HepG2 (cell line): ENCODE data around the gene DIPK1A. TPM values are rescaled to one million over a fixed set of nuclear protein-coding genes. Genes with fewer than 3 reads are reported as not detected.

Source experiments
- ATF7 ChIP-seq, 2 experiments: fragments of 450-650 bp in 1 of 2; sonication (generic) in 1 of 2; formaldehyde crosslinking in 1 of 2; IDR thresholded peaks; 2 replicates each; pipeline versions ENCODE4 v1.4.0 to v1.6.1; 2016 to 2020; ENCODE audit warnings: antibody characterized with exemption in 1 of 2, mild to moderate bottlenecking in 1 of 2, missing genetic modification reagents in 1 of 2
- BRCA1 ChIP-seq: sonication (generic); formaldehyde crosslinking; IDR thresholded peaks from 2 replicates; pipeline ENCODE4 v1.4.0; 2020; ENCODE audit warnings: missing genetic modification reagents
- CCAR2 ChIP-seq: fragments of 200-400 bp; formaldehyde crosslinking; optimal IDR thresholded peaks from 2 replicates; pipeline ENCODE3; 2018; ENCODE audit warnings: low read depth, mild to moderate bottlenecking, low read length, moderate library complexity
- CEBPG ChIP-seq: IDR thresholded peaks from 2 replicates; pipeline ENCODE4 v1.6.1; 2016
- CHD2 ChIP-seq: IDR thresholded peaks from 2 replicates; pipeline ENCODE4 v1.6.1; 2011; ENCODE audit warnings: low read depth, low read length, improper control_type of control experiment
- FOXJ3 ChIP-seq: sonication (generic); formaldehyde crosslinking; IDR thresholded peaks from 2 replicates; pipeline ENCODE4 v1.4.0; 2020; ENCODE audit warnings: missing genetic modification reagents, mild to moderate bottlenecking, borderline replicate concordance
- FOXP1 ChIP-seq, 2 experiments: fragments of 450-650 bp in 1 of 2; IDR thresholded peaks; 2 replicates each; pipeline ENCODE4 v1.6.1; 2017 to 2018; ENCODE audit warnings: antibody characterized with exemption in 1 of 2
- GATAD2A ChIP-seq: IDR thresholded peaks from 2 replicates; pipeline ENCODE4 v1.6.1; 2016
- GTF2F1 ChIP-seq: fragments of 150-350 bp; IDR thresholded peaks from 2 replicates; pipeline ENCODE4 v1.6.1; 2014; ENCODE audit warnings: low read length
- PCBP2 ChIP-seq: fragments of 200-400 bp; formaldehyde crosslinking; optimal IDR thresholded peaks from 2 replicates; pipeline ENCODE3; 2018; ENCODE audit warnings: low read length, low read depth; ENCODE audit not compliant: poor library complexity, severe bottlenecking
- PRDM4 ChIP-seq: sonication (generic); formaldehyde crosslinking; IDR thresholded peaks from 2 replicates; pipeline ENCODE4 v1.9.0; 2021; ENCODE audit warnings: missing genetic modification reagents, borderline replicate concordance
- PRPF4 ChIP-seq: fragments of 200-400 bp; formaldehyde crosslinking; IDR thresholded peaks from 2 replicates; pipeline ENCODE4 v1.6.1; 2016; ENCODE audit warnings: low read length, low read depth; ENCODE audit not compliant: poor library complexity, severe bottlenecking
- RARA ChIP-seq: IDR thresholded peaks from 2 replicates; pipeline ENCODE4 v1.6.1; 2016; ENCODE audit warnings: missing genetic modification reagents, missing compliant biosample characterization
- SYNCRIP ChIP-seq: fragments of 200-400 bp; formaldehyde crosslinking; IDR thresholded peaks from 2 replicates; pipeline ENCODE4 v1.6.1; 2018; ENCODE audit warnings: mild to moderate bottlenecking, low read depth, low read length; ENCODE audit not compliant: insufficient read depth
- ZNF589 ChIP-seq: sonication (generic); formaldehyde crosslinking; conservative IDR thresholded peaks from 2 replicates; pipeline ENCODE4 v1.8.0; 2022; ENCODE audit warnings: mild to moderate bottlenecking, moderate library complexity, missing genetic modification reagents
- ZNF678 ChIP-seq: sonication (generic); formaldehyde crosslinking; IDR thresholded peaks from 2 replicates; pipeline ENCODE4 v1.4.0; 2020; ENCODE audit warnings: mild to moderate bottlenecking, missing genetic modification reagents
- ZNF740 ChIP-seq: sonication (generic); formaldehyde crosslinking; IDR thresholded peaks from 2 replicates; pipeline ENCODE4 v1.4.0; 2020; ENCODE audit warnings: missing genetic modification reagents
- ZNF761 ChIP-seq: sonication (generic); formaldehyde crosslinking; conservative IDR thresholded peaks from 2 replicates; pipeline ENCODE4 v1.4.0; 2020; ENCODE audit warnings: mild to moderate bottlenecking, missing genetic modification reagents
- polyA plus RNA-seq, 8 experiments: library from polyadenylated mRNA; depleted of rRNA in 3 of 8; stranded (reverse) in 7 of 8; unstranded in 1 of 8; fragments of >200 nt; fragmentation: Illumina TruSeq in 4 of 8; extraction: Trizol in 4 of 8; gene quantifications; 2 replicates each; pipeline versions ENCODE4 v1.2.1 to v1.2.3, GENCODE V29; 2011 to 2016; ENCODE audit warnings: low read depth in 4 of 8, missing spikeins in 1 of 8, mixed read lengths in 1 of 8; ENCODE audit not compliant: insufficient read depth in 1 of 8
- total RNA-seq, 5 experiments: library from RNA; depleted of rRNA; stranded (reverse); fragments of >200 nt; fragmentation: Illumina TruSeq; extraction: Trizol; gene quantifications; 2 replicates each; pipeline ENCODE4 v1.2.3, GENCODE V29; 2016; ENCODE audit warnings: low read depth in 1 of 5
- TF ChIP-seq, protein P1 (sequence below), 2 experiments: fragments of 450-650 bp in 1 of 2; sonication (generic) in 1 of 2; formaldehyde crosslinking; IDR thresholded peaks; 2 replicates each; pipeline versions ENCODE4 v1.5.0 to v1.8.0; 2020 to 2022; ENCODE audit warnings: mild to moderate bottlenecking in 1 of 2, missing genetic modification reagents in 1 of 2
- TF ChIP-seq, protein P2 (sequence below): sonication (generic); formaldehyde crosslinking; IDR thresholded peaks from 2 replicates; pipeline ENCODE4 v1.9.0; 2021; ENCODE audit warnings: missing genetic modification reagents, borderline replicate concordance
- TF ChIP-seq, protein P3 (sequence below): sonication (generic); formaldehyde crosslinking; IDR thresholded peaks from 2 replicates; pipeline ENCODE4 v1.5.0; 2020; ENCODE audit warnings: missing genetic modification reagents

The DIPK1A gene
- total and polyA plus RNA-seq, 2 of the 13 experiments (the other 11 are each of a cell fraction or from before 2014, with no cell fraction given) = 8.4 TPM

GRCh38 chr1:92987462-92987861 lies 26.2 kb upstream of the DIPK1A start (continued):
- TF ChIP-seq ZNF761 (CRISPR knock-in tag) = no peak
- TF ChIP-seq CEBPG (CRISPR knock-in tag) = peak; percentile 63
- no peak for TF ChIP-seq PRPF4
- TF ChIP-seq, protein P1, sequence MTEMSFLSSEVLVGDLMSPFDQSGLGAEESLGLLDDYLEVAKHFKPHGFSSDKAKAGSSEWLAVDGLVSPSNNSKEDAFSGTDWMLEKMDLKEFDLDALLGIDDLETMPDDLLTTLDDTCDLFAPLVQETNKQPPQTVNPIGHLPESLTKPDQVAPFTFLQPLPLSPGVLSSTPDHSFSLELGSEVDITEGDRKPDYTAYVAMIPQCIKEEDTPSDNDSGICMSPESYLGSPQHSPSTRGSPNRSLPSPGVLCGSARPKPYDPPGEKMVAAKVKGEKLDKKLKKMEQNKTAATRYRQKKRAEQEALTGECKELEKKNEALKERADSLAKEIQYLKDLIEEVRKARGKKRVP (CRISPR knock-in tag; IDR thresholded peaks at IDR 0.05) = peak in 1 of 2 experiments; percentile 77; a peak in 2 of 4 replicates
- TF ChIP-seq GTF2F1 = no peak
- no peak for TF ChIP-seq PCBP2
- no peak for TF ChIP-seq PRDM4 (CRISPR knock-in tag)
- 0 out of 2 replicates have a peak, but pooled peaks have one; percentile 32 for TF ChIP-seq RARA (CRISPR knock-in tag)
- TF ChIP-seq, protein P2, sequence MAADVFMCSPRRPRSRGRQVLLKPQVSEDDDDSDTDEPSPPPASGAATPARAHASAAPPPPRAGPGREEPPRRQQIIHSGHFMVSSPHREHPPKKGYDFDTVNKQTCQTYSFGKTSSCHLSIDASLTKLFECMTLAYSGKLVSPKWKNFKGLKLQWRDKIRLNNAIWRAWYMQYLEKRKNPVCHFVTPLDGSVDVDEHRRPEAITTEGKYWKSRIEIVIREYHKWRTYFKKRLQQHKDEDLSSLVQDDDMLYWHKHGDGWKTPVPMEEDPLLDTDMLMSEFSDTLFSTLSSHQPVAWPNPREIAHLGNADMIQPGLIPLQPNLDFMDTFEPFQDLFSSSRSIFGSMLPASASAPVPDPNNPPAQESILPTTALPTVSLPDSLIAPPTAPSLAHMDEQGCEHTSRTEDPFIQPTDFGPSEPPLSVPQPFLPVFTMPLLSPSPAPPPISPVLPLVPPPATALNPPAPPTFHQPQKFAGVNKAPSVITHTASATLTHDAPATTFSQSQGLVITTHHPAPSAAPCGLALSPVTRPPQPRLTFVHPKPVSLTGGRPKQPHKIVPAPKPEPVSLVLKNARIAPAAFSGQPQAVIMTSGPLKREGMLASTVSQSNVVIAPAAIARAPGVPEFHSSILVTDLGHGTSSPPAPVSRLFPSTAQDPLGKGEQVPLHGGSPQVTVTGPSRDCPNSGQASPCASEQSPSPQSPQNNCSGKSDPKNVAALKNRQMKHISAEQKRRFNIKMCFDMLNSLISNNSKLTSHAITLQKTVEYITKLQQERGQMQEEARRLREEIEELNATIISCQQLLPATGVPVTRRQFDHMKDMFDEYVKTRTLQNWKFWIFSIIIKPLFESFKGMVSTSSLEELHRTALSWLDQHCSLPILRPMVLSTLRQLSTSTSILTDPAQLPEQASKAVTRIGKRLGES (CRISPR knock-in tag) = no peak
- TF ChIP-seq FOXP1 (IDR thresholded peaks at IDR 0.05) = no peak
- no peak for TF ChIP-seq FOXP1 (CRISPR knock-in tag; IDR thresholded peaks at IDR 0.05)
- TF ChIP-seq ATF7 (IDR thresholded peaks at IDR 0.05) = no peak
- no peak for TF ChIP-seq ATF7 (CRISPR knock-in tag; IDR thresholded peaks at IDR 0.05)
- 0 out of 2 replicates have a peak, but pooled peaks have one; percentile 39 for TF ChIP-seq GATAD2A
- no peak for TF ChIP-seq CCAR2
- TF ChIP-seq CHD2 = no peak
- TF ChIP-seq ZNF740 (CRISPR knock-in tag) = no peak
- no peak for TF ChIP-seq SYNCRIP
- TF ChIP-seq ZNF678 (CRISPR knock-in tag) = no peak
- no peak for TF ChIP-seq BRCA1 (CRISPR knock-in tag)
- no peak for TF ChIP-seq ZNF589 (CRISPR knock-in tag)
- no peak for TF ChIP-seq FOXJ3 (CRISPR knock-in tag)
- TF ChIP-seq, protein P3, sequence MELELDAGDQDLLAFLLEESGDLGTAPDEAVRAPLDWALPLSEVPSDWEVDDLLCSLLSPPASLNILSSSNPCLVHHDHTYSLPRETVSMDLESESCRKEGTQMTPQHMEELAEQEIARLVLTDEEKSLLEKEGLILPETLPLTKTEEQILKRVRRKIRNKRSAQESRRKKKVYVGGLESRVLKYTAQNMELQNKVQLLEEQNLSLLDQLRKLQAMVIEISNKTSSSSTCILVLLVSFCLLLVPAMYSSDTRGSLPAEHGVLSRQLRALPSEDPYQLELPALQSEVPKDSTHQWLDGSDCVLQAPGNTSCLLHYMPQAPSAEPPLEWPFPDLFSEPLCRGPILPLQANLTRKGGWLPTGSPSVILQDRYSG = no peak
